Measurements from ENCODE around the gene IQCM.
"Not testable (repeated sequence)": the region's sequence is repeated elsewhere in the genome, so short reads cannot be mapped to it uniquely, and the experiment has no call there.

Gene IQCM

DNA sequence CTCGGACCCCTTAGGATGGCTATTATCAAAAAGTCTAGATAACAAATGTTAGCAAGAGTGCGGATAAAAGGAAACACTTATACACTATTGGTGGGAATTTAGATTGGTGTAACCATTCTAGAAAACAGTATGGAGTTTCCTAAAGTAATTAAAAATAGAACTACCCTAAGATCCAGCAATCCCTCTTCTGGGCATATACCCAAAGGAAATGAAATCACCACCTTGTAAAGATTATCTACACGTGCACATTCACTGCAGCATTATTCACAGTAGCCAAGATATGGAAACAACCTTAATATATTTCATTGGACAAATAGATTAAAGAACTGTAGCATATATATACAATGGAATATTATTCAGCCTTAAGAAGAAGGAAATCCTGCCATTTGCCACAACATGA lies 462.4 kb downstream of the IQCM start:
- no peak overlapping the region for H3K27ac ChIP-seq
- no peaks in the 10 kb centered on the region for H3K27me3 ChIP-seq (replicated peaks)
- H3K36me3 ChIP-seq (replicated peaks) = no peaks in the 10 kb centered on the region
- no peak for DNase-seq
- no peak for TF ChIP-seq CTCF (IDR thresholded peaks at IDR 0.05; ENCODE audit: low read depth, low read length, missing control alignments)
- in situ Hi-C loops (cut with HindIII; ENCODE audit: low pct_ligation_motif_present, low sequenced_read_pairs) = no loop called here
- no peak overlapping the region for H3K4me3 ChIP-seq (ENCODE audit: low read depth, low read length)

DNA sequence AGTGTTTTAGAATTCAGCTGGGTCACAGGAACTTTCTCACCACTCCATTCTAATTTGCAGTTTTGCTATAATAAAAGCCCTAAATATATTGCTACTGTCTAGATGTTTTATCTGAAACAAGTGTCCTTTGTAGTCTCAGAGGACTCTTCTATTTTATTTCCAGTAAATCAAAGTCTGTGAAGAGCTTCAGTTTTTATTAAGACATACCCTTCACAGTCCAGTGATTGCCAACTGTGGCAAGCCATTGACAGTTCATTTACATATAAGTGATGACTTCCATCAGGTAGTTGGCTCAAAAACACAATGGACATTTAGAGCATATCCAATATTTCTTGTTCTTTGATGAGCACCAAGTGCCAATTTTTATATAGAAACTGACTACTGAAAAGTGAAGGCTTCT lies 466.1 kb downstream of the IQCM start:
- H3K4me3 ChIP-seq (ENCODE audit: low read depth, low read length) = no peak overlapping the region
- in situ Hi-C loops (cut with HindIII; ENCODE audit: low pct_ligation_motif_present, low sequenced_read_pairs) = no loop called here

GRCh38 chr4:149347139-149347538 lies 468.5 kb downstream of the IQCM start:
- Histone ChIP-seq H3K27ac (no peak overlapping the region), H3K36me3 (replicated peaks) (no peaks in the 10 kb centered on the region), H3K27me3 (replicated peaks) (no peaks in the 10 kb centered on the region), H3K4me3 (ENCODE audit: low read depth, low read length) (no peak overlapping the region)
- TF ChIP-seq CTCF (IDR thresholded peaks at IDR 0.05; ENCODE audit: low read depth, low read length, missing control alignments) = no peak
- DNase-seq = no peak
- in situ Hi-C loops (cut with HindIII; ENCODE audit: low pct_ligation_motif_present, low sequenced_read_pairs) = no loop called here

More for the DNA sequence above, 466.1 kb downstream of the IQCM start:
- H3K36me3 ChIP-seq (replicated peaks) = no peaks in the 10 kb centered on the region
- TF ChIP-seq CTCF (IDR thresholded peaks at IDR 0.05; ENCODE audit: low read depth, low read length, missing control alignments) = no peak
- H3K27me3 ChIP-seq (replicated peaks) = no peaks in the 10 kb centered on the region
- no peak for DNase-seq
- no peak overlapping the region for H3K27ac ChIP-seq

DNA sequence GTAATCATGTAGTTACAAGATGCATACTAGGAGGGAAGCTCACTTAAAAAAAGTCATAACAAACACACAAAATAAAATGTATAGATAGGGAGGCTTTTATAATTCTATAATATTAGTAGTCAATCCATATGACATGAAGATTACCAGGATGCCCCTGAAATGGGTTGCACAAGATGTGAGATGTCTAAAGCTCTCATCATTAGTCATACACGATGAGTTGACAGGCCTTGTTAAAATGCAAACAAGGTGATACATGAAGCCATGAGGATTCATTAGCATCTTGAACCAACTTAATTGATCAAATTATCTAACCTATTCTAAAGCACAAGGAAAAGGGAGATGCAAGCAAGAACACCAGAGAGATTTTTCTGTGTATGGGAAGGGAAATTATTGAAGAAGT lies 470.2 kb downstream of the IQCM start:
- Histone ChIP-seq H3K4me3 (ENCODE audit: low read depth, low read length) (no peak overlapping the region), H3K27ac (no peak overlapping the region), H3K36me3 (replicated peaks) (no peaks in the 10 kb centered on the region), H3K27me3 (replicated peaks) (no peaks in the 10 kb centered on the region)
- no peak for TF ChIP-seq CTCF (IDR thresholded peaks at IDR 0.05; ENCODE audit: low read depth, low read length, missing control alignments)
- in situ Hi-C loops (cut with HindIII; ENCODE audit: low pct_ligation_motif_present, low sequenced_read_pairs) = no loop called here
- DNase-seq = no peak

DNA sequence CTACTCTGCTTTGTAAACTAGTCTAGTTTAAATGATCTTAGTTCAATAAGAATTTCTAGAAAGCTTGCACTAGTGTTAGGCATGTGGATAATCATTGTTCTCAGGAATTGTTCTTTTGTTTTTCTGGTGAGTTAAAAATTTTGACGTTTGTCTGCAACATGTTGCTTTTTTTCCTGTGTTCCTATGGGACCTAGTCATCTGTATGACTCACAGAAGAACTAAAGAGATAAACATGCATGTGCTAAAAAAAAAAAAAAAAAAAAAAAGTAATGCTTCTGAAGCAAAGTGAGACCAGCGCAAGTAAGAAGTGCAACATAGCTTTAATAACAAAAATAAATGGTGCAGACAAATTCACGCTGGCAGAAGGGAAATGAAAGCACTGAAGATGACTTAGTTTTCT lies 471.2 kb downstream of the IQCM start:
- Histone ChIP-seq H3K27ac (no peak overlapping the region), H3K36me3 (replicated peaks) (no peaks in the 10 kb centered on the region), H3K4me3 (ENCODE audit: low read depth, low read length) (no peak overlapping the region), H3K27me3 (replicated peaks) (no peaks in the 10 kb centered on the region)
- in situ Hi-C loops (cut with HindIII; ENCODE audit: low pct_ligation_motif_present, low sequenced_read_pairs) = no loop called here
- DNase-seq = peak; percentile 57
- TF ChIP-seq CTCF (IDR thresholded peaks at IDR 0.05; ENCODE audit: low read depth, low read length, missing control alignments) = no peak

DNA sequence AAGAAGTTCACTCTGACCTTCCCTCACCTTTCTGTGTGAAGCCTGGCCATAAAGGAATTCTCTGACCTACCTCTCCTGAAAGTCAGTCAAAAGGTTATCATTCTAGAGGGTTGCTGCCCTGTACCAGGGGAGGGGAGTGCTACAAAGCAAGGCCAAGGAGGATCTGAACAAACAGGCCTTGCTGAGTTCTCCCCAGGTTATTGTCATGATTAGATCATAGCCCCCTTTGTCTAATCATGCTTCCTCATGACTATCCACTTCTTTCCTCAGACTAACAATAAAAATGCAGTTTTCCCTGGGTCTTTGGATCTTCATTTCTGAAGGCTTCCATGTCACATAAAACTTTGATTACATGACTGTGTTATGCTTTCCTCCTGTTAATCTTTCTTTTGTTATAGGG lies 472.0 kb downstream of the IQCM start:
- DNase-seq = no peak
- Histone ChIP-seq H3K36me3 (replicated peaks) (no peaks in the 10 kb centered on the region), H3K4me3 (ENCODE audit: low read depth, low read length) (no peak overlapping the region), H3K27me3 (replicated peaks) (no peaks in the 10 kb centered on the region), H3K27ac (no peak overlapping the region)
- TF ChIP-seq CTCF (IDR thresholded peaks at IDR 0.05; ENCODE audit: low read depth, low read length, missing control alignments) = no peak
- in situ Hi-C loops (cut with HindIII; ENCODE audit: low pct_ligation_motif_present, low sequenced_read_pairs) = no loop called here

GRCh38 chr4:149341117-149341516 lies 474.5 kb downstream of the IQCM start:
- DNase-seq; H3K4me3 ChIP-seq (ENCODE audit: low read depth, low read length); H3K27ac ChIP-seq; H3K27me3 ChIP-seq (replicated peaks); H3K36me3 ChIP-seq (replicated peaks); in situ Hi-C loops (cut with HindIII; ENCODE audit: low pct_ligation_motif_present, low sequenced_read_pairs): not testable (repeated sequence)
